ENCODE measurements around the gene PIK3C2A.
"Not testable (repeated sequence)": the region's sequence is repeated elsewhere in the genome, so short reads cannot be mapped to it uniquely, and the experiment has no call there.

PIK3C2A gene, protein sequence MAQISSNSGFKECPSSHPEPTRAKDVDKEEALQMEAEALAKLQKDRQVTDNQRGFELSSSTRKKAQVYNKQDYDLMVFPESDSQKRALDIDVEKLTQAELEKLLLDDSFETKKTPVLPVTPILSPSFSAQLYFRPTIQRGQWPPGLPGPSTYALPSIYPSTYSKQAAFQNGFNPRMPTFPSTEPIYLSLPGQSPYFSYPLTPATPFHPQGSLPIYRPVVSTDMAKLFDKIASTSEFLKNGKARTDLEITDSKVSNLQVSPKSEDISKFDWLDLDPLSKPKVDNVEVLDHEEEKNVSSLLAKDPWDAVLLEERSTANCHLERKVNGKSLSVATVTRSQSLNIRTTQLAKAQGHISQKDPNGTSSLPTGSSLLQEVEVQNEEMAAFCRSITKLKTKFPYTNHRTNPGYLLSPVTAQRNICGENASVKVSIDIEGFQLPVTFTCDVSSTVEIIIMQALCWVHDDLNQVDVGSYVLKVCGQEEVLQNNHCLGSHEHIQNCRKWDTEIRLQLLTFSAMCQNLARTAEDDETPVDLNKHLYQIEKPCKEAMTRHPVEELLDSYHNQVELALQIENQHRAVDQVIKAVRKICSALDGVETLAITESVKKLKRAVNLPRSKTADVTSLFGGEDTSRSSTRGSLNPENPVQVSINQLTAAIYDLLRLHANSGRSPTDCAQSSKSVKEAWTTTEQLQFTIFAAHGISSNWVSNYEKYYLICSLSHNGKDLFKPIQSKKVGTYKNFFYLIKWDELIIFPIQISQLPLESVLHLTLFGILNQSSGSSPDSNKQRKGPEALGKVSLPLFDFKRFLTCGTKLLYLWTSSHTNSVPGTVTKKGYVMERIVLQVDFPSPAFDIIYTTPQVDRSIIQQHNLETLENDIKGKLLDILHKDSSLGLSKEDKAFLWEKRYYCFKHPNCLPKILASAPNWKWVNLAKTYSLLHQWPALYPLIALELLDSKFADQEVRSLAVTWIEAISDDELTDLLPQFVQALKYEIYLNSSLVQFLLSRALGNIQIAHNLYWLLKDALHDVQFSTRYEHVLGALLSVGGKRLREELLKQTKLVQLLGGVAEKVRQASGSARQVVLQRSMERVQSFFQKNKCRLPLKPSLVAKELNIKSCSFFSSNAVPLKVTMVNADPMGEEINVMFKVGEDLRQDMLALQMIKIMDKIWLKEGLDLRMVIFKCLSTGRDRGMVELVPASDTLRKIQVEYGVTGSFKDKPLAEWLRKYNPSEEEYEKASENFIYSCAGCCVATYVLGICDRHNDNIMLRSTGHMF (N-terminal part only)

DNA sequence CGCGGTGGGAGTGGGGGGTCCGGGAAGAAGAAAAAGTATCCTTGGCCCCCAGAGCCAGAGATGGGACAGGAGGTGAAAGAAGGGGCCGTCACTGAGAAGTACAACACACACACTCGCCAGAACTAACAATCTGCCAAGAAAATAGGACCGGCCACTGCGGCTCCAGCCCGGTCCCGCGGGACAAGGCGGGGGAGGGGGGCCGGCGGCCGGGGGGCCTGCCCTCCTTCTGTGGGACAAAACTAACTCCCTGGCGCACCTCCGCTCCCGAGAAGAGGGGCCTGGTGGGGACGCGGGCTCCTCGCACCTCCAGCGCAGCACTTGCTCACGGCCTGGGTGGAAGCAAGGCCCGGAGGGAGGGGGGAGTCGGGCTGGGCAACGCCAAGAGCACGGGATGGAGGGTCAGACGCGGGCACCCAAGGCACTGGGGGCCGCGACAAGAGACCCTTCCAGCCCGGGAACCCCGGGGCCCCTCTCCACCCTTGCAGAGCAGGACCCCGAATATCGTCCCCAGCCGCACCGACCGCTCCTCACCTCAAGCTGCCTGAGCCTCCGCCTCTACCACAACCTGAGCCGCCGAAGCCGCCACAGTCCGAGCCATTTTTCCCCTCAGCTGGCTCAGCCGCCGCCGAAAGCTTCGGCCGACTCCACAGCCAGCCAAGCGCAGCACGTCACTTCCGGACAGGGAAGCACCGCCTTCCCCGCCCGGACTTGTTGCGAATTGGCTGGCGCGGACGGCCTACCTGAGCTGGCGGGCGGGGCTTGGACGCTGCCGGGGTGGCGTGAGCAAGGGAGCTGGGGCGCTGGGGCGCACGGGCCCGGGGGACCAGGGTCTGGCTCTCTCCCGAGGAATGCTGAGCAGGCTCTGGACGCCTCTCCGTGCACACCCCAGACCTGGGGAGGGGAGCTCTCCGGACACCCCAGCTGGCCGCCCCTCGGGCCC lies at the start of gene PIK3C2A:
Gene PIK3C2A, minus strand, starts transcription at position 670 of the 940 bp plus-strand sequence. CDS start 38,245 bp downstream, outside the sequence.
- in situ Hi-C loops (cut with HindIII; ENCODE audit: low pct_unique_long_range_greater_than_20kb, low sequenced_read_pairs) = no loop called here
- peak; percentile 79 to 91 for DNase-seq (ENCODE audit: low read depth in 1 of 2, low spot score in 1 of 2)
- no peak for TF ChIP-seq JUND (IDR thresholded peaks at IDR 0.05; ENCODE audit: low read depth)

DNA sequence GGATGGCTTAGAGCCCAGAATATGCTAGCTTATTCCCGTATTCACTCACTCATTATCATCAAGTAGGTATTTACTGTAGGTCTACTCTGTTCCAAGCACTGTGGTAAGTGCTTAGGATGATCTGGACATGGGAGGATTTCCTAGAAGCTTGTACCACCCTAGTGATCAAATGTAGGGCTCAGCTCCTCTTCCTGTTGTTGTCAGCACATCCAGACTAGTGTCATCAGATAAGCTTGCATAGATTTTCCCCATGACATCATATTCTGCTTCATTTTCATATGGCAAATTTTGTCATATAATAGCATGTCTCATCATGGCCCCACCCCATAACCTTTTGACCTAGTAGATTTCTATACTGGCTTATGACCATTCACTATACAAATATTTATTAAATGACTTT lies 49.4 kb upstream of the PIK3C2A start:
- in situ Hi-C loops (cut with HindIII; ENCODE audit: low pct_unique_long_range_greater_than_20kb, low sequenced_read_pairs) = no loop called here
- no peak for TF ChIP-seq JUND (IDR thresholded peaks at IDR 0.05; ENCODE audit: low read depth)
- no peak for DNase-seq (ENCODE audit: low read depth in 1 of 2, low spot score in 1 of 2)

GRCh38 chr11:17256512-17256911 lies 48.7 kb upstream of the PIK3C2A start:
- in situ Hi-C loops (cut with HindIII; ENCODE audit: low pct_unique_long_range_greater_than_20kb, low sequenced_read_pairs) = no loop called here
- no peak for DNase-seq (ENCODE audit: low read depth in 1 of 2, low spot score in 1 of 2)

DNA sequence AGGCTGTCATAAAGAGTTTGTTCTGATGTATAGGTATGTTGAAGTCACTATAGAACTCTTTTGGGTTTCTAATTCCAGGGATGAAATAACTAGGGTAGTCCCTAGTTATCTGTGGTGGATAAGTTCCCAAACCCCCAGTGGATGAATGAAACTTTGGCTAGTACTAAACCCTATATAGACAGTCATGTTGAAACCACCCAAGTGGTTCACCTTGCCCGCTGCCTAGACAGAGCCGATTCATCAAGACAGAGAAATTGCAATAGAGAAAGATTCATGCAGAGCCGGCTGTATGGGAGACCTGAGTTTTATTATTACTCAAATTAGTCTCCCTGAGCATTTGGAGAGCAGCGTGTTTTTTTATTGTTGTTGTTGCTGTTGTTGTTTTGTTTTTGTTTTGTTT lies 44.9 kb upstream of the PIK3C2A start:
- in situ Hi-C loops (cut with HindIII; ENCODE audit: low pct_unique_long_range_greater_than_20kb, low sequenced_read_pairs) = no loop called here
- no peak for DNase-seq (ENCODE audit: low read depth in 1 of 2, low spot score in 1 of 2)
- TF ChIP-seq JUND (IDR thresholded peaks at IDR 0.05; ENCODE audit: low read depth) = no peak

More at GRCh38 chr11:17256512-17256911, 48.7 kb upstream of the PIK3C2A start:
- no peak for TF ChIP-seq JUND (IDR thresholded peaks at IDR 0.05; ENCODE audit: low read depth)

GRCh38 chr11:17250561-17251350 lies 43.0 kb upstream of the PIK3C2A start:
- TF ChIP-seq JUND (IDR thresholded peaks at IDR 0.05; ENCODE audit: low read depth) = no peak
- no peak for DNase-seq (ENCODE audit: low read depth in 1 of 2, low spot score in 1 of 2)

GRCh38 chr11:17244046-17244445 lies 36.3 kb upstream of the PIK3C2A start:
- no peak for TF ChIP-seq JUND (IDR thresholded peaks at IDR 0.05; ENCODE audit: low read depth)
- DNase-seq (ENCODE audit: low read depth in 1 of 2, low spot score in 1 of 2) = no peak
- in situ Hi-C loops (cut with HindIII; ENCODE audit: low pct_unique_long_range_greater_than_20kb, low sequenced_read_pairs) = no loop called here

More at GRCh38 chr11:17250561-17251350, 43.0 kb upstream of the PIK3C2A start:
- in situ Hi-C loops (cut with HindIII; ENCODE audit: low pct_unique_long_range_greater_than_20kb, low sequenced_read_pairs) = no loop called here

GRCh38 chr11:17242954-17243353 lies 35.2 kb upstream of the PIK3C2A start:
- DNase-seq (ENCODE audit: low read depth in 1 of 2, low spot score in 1 of 2); in situ Hi-C loops (cut with HindIII; ENCODE audit: low pct_unique_long_range_greater_than_20kb, low sequenced_read_pairs): not testable (repeated sequence)

GRCh38 chr11:17240780-17241179 lies 33.0 kb upstream of the PIK3C2A start:
- in situ Hi-C loops (cut with HindIII; ENCODE audit: low pct_unique_long_range_greater_than_20kb, low sequenced_read_pairs) = no loop called here
- no peak for TF ChIP-seq JUND (IDR thresholded peaks at IDR 0.05; ENCODE audit: low read depth)
- DNase-seq (ENCODE audit: low read depth in 1 of 2, low spot score in 1 of 2) = no peak

DNA sequence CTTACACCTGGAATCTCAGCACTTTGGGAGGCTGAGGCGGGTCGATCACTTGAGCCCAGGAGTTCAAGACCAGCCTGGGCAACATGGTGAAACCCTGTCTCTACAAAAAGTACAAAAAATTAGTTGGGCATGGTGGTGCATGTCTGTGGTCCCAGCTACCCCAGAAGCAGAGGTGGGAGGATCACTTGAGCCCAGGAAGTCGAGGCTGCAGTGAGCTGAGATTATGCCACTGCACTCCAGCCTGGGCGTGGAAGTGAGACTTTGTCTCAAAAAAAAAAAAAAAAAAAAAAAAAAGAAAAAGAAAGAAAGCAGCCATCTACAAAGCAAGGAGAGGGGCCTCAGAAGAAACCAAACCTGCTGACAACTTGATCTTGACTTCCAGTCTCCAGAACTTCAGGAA lies 32.1 kb upstream of the PIK3C2A start:
- DNase-seq (ENCODE audit: low read depth in 1 of 2, low spot score in 1 of 2); in situ Hi-C loops (cut with HindIII; ENCODE audit: low pct_unique_long_range_greater_than_20kb, low sequenced_read_pairs): not testable (repeated sequence)

DNA sequence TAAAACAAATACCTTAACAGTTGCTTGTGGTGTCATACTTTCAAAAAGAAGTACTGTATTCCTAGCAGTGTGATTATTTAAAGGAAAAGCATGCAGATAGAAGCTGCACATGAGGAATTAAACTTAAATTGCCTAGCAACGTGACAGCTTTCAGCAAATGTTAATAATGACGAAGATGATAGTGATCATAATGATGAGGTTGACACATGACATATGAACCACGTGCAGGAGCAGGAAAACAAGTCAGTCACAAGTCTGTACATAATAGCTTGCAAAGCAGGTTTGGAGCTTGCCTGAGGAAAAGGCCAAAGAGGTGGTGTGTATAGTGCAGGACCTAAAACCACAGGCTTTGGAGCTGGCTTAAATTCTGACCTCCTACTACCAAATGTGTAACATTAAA lies 30.6 kb upstream of the PIK3C2A start:
- TF ChIP-seq JUND (IDR thresholded peaks at IDR 0.05; ENCODE audit: low read depth) = peak; percentile 41; the same call in 1 of the 2 replicates
- peak; percentile 21 to 95 for DNase-seq (ENCODE audit: low read depth in 1 of 2, low spot score in 1 of 2)
- in situ Hi-C loops (cut with HindIII; ENCODE audit: low pct_unique_long_range_greater_than_20kb, low sequenced_read_pairs) = no loop called here

DNA sequence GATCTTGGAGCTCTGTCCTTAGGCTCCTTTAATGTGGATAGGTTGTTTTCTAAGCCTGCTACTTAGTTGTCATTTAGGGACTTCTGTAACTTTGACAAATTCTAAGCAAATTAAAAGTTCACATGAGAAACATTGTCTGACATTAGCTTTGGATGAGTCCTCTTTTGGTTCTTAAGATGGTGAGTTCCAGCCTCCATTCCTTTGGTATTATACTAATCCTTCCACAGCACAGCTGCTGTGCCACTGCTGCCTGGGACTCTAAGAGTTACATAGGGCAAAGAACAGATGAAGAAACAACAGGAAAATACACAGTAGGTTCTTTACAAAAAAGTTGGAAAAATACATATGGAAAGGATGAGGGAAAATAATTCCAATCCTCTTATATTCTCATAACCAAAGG lies 25.3 kb upstream of the PIK3C2A start:
- in situ Hi-C loops (cut with HindIII; ENCODE audit: low pct_unique_long_range_greater_than_20kb, low sequenced_read_pairs) = no loop called here
- TF ChIP-seq JUND (IDR thresholded peaks at IDR 0.05; ENCODE audit: low read depth) = no peak
- DNase-seq (ENCODE audit: low read depth in 1 of 2, low spot score in 1 of 2) = no peak

Data from T47D (cell line).